Neutrophil (primary cell): ENCODE data around the gene FOXN3.
A peak's percentile ranks its signal among the peaks of the same experiment; 100 is the strongest.

Experiments
- H3K27ac ChIP-seq: fragments of 200-600 bp; sonication (generic); 2 replicates; pipeline ENCODE4 v1.5.1; 2016; ENCODE audit warnings: mild to moderate bottlenecking, moderate library complexity
- H3K27me3 ChIP-seq: fragments of 200-600 bp; sonication (generic); 2 replicates; pipeline ENCODE4 v1.6.0; 2016; ENCODE audit warnings: mild to moderate bottlenecking
- H3K36me3 ChIP-seq: fragments of 200-600 bp; sonication (generic); 2 replicates; pipeline ENCODE4 v1.5.1; 2017
- H3K4me1 ChIP-seq, 2 experiments: fragments of 200-600 bp in 1 of 2; sonication (generic) in 1 of 2; 1 replicate in 1 of 2; 2 replicates in 1 of 2; pipeline versions ENCODE4 v1.5.1 to v1.6.1; 2013 to 2016; ENCODE audit warnings: low read depth in 1 of 2, low read length in 1 of 2, mild to moderate bottlenecking in 1 of 2, moderate library complexity in 1 of 2; ENCODE audit not compliant: control insufficient read depth in 1 of 2, insufficient read depth in 1 of 2
- H3K4me3 ChIP-seq, 2 experiments: fragments of 200-600 bp in 1 of 2; sonication (generic) in 1 of 2; 1 replicate in 1 of 2; 2 replicates in 1 of 2; pipeline ENCODE4 v1.5.1; 2013 to 2016; ENCODE audit warnings: low read depth in 1 of 2, low read length in 1 of 2, mild to moderate bottlenecking in 1 of 2, moderate library complexity in 1 of 2
- H3K9me3 ChIP-seq: fragments of 200-600 bp; sonication (generic); 2 replicates; pipeline ENCODE4 v1.5.1; 2016
- TF ChIP-seq, protein P1 (sequence below): fragments of 200-600 bp; sonication (generic); IDR thresholded peaks from 2 replicates; pipeline ENCODE4 v1.5.1; 2016; ENCODE audit warnings: antibody characterized with exemption

FOXN3 gene

DNA sequence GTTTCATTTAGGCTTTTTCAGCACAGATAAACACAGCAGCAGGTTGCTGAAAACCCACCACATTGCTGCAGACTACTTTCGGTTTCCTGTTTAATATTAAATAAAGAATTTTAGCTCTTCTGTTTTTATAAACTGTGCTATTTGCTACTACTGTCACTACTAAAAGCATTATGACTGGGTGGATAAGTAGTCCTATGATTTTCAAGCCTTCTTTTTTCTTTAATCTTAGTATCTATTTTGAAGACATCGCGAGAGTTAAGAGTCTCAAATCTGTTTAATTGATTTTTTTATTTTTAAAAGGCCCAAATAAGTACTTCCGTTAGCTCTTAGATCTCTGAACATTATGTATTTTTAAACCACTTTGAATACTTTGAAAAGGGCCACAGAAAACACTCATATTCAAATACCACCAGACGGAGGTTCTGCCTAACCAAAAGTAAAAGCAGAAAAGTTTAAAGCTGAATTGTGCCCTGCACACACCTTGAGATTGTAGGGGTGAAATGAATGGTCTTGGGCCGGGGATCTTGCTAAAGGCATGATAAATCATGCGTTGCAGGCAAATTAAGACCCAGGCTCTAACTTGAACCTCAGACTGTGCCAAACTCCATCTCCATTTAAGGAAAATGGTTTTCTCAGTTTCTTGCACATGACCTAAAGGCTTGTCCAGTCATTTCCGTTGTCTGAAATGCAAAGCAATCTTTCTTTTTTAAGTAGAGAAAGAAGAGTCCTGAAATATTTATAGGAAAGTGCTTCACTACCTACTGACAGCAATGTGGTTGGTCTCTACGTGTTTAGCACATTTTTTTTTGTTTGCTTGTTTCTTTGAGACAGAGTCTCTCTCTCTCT, 13.6 kb upstream of the FOXN3 start:
- Histone ChIP-seq H3K4me3 (peak overlapping the region; percentile 46 to 62), H3K4me1 (peaks cover 37% of the 10 kb centered on the region in 2 experiments), H3K9me3 (no peaks in the 10 kb centered on the region), H3K27ac (peak overlapping the region; percentile 88), H3K27me3 (no peaks in the 10 kb centered on the region), H3K36me3 (no peaks in the 10 kb centered on the region)
- TF ChIP-seq, protein P1, sequence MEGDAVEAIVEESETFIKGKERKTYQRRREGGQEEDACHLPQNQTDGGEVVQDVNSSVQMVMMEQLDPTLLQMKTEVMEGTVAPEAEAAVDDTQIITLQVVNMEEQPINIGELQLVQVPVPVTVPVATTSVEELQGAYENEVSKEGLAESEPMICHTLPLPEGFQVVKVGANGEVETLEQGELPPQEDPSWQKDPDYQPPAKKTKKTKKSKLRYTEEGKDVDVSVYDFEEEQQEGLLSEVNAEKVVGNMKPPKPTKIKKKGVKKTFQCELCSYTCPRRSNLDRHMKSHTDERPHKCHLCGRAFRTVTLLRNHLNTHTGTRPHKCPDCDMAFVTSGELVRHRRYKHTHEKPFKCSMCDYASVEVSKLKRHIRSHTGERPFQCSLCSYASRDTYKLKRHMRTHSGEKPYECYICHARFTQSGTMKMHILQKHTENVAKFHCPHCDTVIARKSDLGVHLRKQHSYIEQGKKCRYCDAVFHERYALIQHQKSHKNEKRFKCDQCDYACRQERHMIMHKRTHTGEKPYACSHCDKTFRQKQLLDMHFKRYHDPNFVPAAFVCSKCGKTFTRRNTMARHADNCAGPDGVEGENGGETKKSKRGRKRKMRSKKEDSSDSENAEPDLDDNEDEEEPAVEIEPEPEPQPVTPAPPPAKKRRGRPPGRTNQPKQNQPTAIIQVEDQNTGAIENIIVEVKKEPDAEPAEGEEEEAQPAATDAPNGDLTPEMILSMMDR: no peak

DNA sequence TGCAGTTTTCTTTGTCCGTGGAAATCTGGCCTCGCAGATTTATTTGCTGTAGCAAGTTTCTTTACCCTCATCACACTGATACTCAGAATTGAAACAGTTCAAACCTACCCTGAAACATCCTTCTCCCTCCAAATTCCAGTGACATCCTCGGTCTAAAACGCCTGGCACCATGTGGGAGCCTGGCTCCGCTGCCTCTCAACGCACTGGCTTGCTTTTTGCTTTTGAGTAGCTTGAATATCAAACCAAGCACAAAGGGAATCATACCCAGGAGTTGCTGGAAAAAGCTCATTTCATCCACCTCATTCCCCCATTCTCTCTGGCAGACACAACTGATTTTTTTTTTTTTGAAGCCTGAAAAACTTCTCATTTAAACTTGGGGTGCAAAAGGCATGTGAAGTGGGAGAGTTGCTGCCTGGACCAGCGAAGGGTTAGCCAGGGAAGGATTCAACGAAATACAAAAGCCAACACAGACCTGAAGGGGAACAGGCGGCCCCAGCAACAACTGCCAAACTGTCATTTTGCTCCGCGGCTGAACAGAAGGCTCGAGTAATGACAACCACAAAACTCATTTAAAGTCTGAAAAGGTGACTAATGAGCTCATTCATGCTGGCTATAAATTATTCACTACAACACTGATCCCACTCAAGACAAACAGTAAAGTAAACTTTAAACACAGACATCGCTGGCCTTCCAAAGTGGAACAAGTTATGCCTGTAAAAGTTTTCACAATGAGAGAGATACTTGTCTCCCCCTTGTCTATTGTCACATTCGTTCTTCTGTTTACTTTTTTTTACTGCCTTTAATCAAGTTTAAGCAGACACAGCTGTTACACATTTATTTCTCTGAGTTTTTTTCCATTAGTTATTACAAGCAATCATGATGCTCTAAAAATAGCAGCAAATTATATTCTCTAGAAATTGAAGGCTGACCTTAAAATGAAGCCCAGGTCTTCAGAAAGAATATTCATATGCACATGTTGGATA, 12.5 kb upstream of the FOXN3 start:
- Histone ChIP-seq H3K27ac (peak overlapping the region; percentile 88), H3K9me3 (no peaks in the 10 kb centered on the region), H3K27me3 (no peaks in the 10 kb centered on the region), H3K4me1 (peaks cover 37% of the 10 kb centered on the region in 2 experiments), H3K4me3 (peak overlapping the region; percentile 46 to 62), H3K36me3 (no peaks in the 10 kb centered on the region)
- TF ChIP-seq, protein P1: no peak

DNA sequence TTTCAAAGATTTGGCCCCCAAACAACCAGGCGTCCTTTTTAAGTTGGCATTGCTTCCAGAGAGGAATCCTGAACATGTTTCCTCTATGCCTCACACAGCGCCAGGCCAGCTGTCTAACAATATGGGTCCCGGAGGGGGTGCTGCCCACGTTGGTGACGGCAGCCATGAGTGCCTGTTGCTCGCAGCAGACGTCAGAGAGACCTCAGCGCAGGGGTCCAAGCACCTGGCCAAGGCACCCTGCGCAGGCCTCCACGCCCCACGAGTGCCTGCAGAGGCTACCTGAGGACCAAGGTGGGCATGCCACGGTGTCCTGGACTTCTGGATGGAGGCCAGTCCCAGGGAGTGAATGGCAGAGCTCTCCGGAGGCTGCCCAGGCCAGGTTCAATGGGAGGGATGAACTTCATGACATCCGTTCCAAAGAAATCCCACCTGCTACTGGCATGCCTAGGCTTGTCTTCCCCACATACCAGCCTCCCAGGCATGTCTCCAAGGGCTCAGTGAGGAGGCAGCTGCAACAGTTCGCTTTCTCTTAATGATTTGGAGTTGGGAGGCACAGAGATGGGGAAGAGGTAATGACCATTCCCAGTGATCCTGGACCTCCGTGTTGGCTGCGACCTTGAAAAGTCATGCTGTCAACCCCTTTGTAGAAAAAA, 11.6 kb upstream of the FOXN3 start:
- H3K27ac ChIP-seq: peak overlapping the region; percentile 88
- H3K4me1 ChIP-seq: peaks cover 37% of the 10 kb centered on the region in 2 experiments
- no peak overlapping the region for H3K4me3 ChIP-seq
- H3K27me3 ChIP-seq: no peaks in the 10 kb centered on the region
- TF ChIP-seq, protein P1: no peak
- no peaks in the 10 kb centered on the region for H3K36me3 ChIP-seq
- H3K9me3 ChIP-seq: no peaks in the 10 kb centered on the region

DNA sequence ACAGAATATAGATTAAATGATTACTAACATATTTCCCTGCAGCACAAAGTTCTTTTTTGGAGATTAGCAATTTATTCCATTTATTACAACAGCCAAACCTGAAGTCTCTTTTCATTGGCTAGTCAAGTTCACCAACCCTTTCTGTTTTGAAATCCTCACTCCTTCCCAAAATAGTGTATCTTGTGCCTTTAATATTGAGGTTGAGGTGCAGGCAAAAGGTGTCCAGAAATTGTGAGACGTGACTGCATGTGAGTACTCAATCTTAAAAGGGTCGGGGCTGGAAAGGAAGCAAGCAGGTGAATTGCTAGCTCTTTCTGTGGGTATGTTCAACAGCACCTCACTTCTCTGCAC, 11.1 kb upstream of the FOXN3 start:
- H3K36me3 ChIP-seq: no peaks in the 10 kb centered on the region
- H3K4me3 ChIP-seq: no peak overlapping the region
- TF ChIP-seq, protein P1: no peak
- peaks cover 37% of the 10 kb centered on the region in 2 experiments for H3K4me1 ChIP-seq
- H3K27ac ChIP-seq: peak overlapping the region; percentile 25
- H3K27me3 ChIP-seq: no peaks in the 10 kb centered on the region
- H3K9me3 ChIP-seq: no peaks in the 10 kb centered on the region

DNA sequence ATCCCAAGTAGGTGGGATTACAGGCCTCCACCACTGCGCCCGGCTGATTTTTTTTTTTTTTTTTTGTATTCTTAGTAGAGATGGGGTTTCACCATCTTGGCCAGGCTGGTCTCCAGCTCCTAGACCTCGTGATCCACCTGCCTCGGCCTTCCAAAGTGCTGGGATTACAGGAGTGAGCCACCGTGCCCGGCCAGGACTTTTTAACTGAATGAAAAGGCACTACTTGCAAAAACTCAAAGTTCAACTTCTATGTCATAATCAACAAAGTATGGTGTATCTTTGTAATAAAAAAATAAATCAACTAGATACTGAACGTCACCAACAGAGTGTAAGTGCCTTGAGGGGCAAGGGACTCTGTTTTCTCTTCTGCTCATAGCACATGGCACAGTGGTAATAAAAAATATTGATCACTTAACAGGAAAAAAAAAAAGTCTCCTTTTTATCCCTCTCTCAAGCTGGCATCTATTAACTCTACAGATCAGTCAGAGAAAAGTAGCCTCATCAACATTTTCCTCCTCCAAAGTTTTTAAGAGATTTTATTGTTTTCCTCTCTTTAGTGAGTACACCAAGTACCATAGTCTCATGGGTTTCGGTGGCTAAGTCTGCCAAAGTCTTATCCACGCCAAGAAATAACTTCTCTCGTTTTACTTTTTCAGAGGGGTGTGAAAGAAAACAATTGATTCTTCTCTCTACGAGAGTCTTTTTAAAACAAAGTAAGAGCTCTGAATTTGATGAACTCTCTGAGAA, 10.6 kb upstream of the FOXN3 start:
- H3K27me3 ChIP-seq: no peaks in the 10 kb centered on the region
- TF ChIP-seq, protein P1: no peak
- peaks cover 37% of the 10 kb centered on the region in 2 experiments for H3K4me1 ChIP-seq
- no peaks in the 10 kb centered on the region for H3K36me3 ChIP-seq
- no peak overlapping the region for H3K4me3 ChIP-seq
- no peaks in the 10 kb centered on the region for H3K9me3 ChIP-seq
- peak overlapping the region; percentile 25 for H3K27ac ChIP-seq
